ENCODE measurements around the gene F2RL1.

Gene F2RL1

GRCh38 chr5:76867827-76868693 lies 49.2 kb downstream of the F2RL1 start:
- peak; percentile 84 for DNase-seq (ENCODE audit: low read depth, low spot score)
- TF ChIP-seq, protein P1, sequence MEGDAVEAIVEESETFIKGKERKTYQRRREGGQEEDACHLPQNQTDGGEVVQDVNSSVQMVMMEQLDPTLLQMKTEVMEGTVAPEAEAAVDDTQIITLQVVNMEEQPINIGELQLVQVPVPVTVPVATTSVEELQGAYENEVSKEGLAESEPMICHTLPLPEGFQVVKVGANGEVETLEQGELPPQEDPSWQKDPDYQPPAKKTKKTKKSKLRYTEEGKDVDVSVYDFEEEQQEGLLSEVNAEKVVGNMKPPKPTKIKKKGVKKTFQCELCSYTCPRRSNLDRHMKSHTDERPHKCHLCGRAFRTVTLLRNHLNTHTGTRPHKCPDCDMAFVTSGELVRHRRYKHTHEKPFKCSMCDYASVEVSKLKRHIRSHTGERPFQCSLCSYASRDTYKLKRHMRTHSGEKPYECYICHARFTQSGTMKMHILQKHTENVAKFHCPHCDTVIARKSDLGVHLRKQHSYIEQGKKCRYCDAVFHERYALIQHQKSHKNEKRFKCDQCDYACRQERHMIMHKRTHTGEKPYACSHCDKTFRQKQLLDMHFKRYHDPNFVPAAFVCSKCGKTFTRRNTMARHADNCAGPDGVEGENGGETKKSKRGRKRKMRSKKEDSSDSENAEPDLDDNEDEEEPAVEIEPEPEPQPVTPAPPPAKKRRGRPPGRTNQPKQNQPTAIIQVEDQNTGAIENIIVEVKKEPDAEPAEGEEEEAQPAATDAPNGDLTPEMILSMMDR (IDR thresholded peaks at IDR 0.05; ENCODE audit: low read depth, low read length): peak; percentile 84
- in situ Hi-C loops (cut with HindIII; ENCODE audit: low sequenced_read_pairs): no loop called here
- H3K4me3 ChIP-seq (ENCODE audit: low read depth, low read length): no peak overlapping the region

GRCh38 chr5:76870046-76870445 lies 51.2 kb downstream of the F2RL1 start:
- no peak for DNase-seq (ENCODE audit: low read depth, low spot score)
- in situ Hi-C loops (cut with HindIII; ENCODE audit: low sequenced_read_pairs): no loop called here
- H3K4me3 ChIP-seq (ENCODE audit: low read depth, low read length): no peak overlapping the region
- TF ChIP-seq, protein P1 (IDR thresholded peaks at IDR 0.05; ENCODE audit: low read depth, low read length): no peak

- H3K4me3 ChIP-seq (ENCODE audit: low read depth, low read length): no peak overlapping the region
- DNase-seq (ENCODE audit: low read depth, low spot score): no peak
- TF ChIP-seq, protein P1 (IDR thresholded peaks at IDR 0.05; ENCODE audit: low read depth, low read length): no peak
- in situ Hi-C loops (cut with HindIII; ENCODE audit: low sequenced_read_pairs): no loop called here
These were observed 55.3 kb downstream of the F2RL1 start for GRCh38 chr5:76874088-76874581.

Measured in astrocyte of the spinal cord (primary cell).